OCI-LY3 (cell line): ENCODE data around the gene APBB3.

Experiments used
- EZH2phosphoT487 ChIP-seq: fragments of 200-600 bp; shearing (Covaris generic); IDR thresholded peaks from 2 replicates; pipeline ENCODE4 v1.6.1; 2018; ENCODE audit warnings: antibody characterized with exemption, mixed run types, low read depth
- TF ChIP-seq, protein P1 (sequence below): fragments of 200-600, 300-600 bp; sonication (generic); IDR thresholded peaks from 2 replicates; pipeline ENCODE4 v1.5.1; 2014; ENCODE audit warnings: antibody characterized with exemption, low read length, low read depth

DNA sequence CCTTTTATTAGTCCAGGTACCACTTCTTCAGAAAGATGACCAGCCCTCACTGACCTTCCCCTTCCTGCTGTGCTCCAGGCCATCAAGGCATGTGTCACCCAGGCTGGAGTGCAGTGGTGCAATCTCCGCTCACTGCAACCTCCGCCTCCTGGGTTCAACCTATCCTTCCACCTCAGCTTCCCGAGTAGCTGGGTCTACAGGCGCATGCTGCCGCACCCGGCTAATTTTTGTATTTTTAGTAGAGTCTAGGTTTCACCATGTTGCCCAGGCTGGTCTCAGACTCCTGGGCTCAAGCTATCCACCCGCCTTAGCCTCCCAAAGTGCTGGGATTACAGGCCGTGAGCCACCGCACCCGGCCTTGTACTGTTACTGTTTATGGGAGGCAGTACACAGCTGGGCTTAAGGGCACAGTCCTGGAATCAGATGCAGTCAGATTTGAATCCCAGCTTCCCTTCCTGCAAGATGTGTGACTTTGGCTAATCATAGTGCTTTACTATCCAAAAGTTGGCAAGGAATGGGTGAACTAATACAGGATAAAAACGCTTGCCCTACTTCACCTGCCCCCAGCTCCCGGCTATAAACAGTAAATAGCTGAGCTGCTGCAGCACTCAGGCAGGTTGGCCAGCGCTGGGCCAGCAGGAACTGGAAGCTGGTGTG is 17.4 kb downstream of the APBB3 start:
- TF ChIP-seq, protein P1, sequence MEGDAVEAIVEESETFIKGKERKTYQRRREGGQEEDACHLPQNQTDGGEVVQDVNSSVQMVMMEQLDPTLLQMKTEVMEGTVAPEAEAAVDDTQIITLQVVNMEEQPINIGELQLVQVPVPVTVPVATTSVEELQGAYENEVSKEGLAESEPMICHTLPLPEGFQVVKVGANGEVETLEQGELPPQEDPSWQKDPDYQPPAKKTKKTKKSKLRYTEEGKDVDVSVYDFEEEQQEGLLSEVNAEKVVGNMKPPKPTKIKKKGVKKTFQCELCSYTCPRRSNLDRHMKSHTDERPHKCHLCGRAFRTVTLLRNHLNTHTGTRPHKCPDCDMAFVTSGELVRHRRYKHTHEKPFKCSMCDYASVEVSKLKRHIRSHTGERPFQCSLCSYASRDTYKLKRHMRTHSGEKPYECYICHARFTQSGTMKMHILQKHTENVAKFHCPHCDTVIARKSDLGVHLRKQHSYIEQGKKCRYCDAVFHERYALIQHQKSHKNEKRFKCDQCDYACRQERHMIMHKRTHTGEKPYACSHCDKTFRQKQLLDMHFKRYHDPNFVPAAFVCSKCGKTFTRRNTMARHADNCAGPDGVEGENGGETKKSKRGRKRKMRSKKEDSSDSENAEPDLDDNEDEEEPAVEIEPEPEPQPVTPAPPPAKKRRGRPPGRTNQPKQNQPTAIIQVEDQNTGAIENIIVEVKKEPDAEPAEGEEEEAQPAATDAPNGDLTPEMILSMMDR: no peak
- no peak for TF ChIP-seq EZH2phosphoT487
